ENCODE results near the gene KLF13. TPM values are rescaled to one million over a fixed set of nuclear protein-coding genes. Genes with fewer than 3 reads are reported as not detected.

KLF13 gene
- total RNA-seq (2022; extraction: Qiagen RNA extraction), result 70.5 to 99.2 TPM (median 90.1 TPM) in 5 replicates

DNA sequence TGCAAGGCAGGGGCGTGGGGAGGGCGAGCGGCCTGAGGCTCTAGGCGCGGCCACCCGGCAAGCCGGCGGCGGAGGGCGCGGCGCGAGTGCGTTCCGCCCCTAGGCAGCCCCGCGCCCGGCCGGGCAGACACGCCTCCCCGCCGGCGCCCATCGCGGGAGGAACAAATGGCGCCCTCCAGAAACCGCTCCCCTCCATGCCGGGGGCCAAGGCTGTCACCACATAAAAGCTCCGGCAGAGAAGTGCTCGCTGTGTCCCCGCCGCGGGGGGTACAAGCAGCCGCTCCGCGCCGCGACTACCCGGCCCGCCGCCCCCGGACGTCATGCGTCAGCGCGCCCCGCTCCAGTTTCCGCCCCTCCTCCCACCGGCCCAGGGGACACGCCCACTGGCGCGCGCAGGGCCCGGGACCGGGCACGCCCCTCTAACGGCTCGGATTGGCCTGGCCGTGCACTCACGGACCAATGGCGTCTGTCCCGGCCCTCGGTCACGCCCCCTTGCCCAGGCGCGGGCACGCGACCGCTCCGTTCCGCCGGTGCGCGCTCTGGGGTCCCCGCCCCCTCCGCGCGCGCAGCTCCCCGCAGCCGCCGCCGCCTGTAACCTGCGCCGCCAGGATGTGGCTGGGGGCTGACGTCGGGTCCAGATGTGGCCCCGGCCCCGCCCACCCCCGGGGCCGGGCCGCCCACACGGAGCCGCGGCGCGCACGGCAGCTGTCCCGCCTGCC lies at the start of gene KLF13:
TSS of gene KLF13 (plus strand) at position 680 of the 719 bp plus-strand sequence. CDS start 378 bp downstream, outside the sequence.

Other genes starting within 250 kb of the KLF13 start
- gene TRPM1, start 225.1 kb upstream of the KLF13 start, total RNA-seq (2022; extraction: Qiagen RNA extraction), result not detected in 5 replicates

Measured in A549 treated with CORT108297 at 1 μM for 4 hours (cell line).